ENCODE results near the gene ZBTB40.

Gene ZBTB40

GRCh38 chr1:22537441-22538139 lies 85.9 kb downstream of the ZBTB40 start:
- no peak for DNase-seq

DNA sequence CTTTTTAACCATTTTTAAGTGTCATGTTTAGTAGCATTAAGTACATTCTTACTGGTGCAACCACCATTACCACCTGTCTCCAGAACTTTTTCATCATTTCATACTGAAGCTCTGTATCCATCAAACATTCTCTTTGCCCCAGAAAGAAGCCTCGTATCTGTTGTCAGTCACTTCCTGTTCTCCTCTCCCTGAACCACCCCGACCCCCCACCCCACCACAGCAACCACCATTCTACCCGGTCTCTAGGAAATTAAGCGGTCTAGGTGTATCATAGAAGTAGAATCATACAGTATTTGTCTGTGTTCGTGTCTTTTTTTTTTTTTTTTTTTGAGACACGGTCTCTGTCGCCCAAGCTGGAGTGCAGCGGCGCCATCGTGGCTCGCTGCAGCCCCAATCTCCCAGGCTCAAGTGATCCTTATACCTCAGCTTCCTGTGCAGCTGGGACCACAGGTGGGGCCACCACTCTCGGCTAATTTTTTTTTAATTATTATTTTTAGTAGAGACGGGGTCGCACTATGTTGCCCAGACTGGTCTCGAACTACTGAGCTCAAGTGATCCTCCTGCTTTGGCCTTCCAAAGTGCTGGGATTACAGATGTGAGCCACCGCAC lies 88.0 kb downstream of the ZBTB40 start:
- no peak for DNase-seq

DNA sequence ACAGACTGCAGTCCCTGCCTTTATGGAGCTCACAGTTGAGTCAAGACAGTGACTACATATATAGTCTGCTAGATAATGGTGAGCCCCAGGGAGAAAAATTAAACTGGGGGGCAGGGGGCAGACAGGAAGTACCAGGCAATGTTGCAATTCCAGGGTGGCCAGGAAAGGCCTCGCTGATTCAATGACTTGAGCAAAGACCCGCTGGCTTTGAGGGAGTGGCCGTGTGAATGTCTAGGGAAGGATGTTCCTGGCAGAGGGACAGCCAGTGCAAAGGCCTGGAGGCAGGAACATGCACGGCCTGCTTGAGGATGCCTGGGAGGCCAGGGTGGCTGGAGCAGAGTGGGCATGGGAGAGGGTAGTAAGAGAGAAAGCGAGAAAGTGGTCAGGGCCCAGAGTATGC lies 88.7 kb downstream of the ZBTB40 start:
- no peak for DNase-seq

DNA sequence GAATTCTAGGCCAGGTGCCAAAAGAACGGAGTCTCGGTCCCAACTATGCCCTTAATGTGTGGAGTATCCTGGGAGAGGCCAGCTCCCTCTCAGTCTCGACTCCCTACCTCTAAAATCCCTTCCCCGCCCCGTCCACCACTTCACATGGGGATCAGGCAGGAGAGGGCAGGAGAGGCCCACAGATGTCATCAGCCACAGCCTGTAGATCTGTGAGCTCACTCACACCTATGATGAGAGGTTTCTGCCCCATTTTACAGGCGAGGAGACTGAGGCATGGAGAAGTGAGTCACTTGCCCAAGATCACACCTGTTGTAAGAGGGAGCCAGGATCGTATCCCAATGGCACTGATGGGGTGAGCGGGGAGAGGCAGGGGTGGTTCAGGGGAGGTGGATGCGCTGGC lies 91.2 kb downstream of the ZBTB40 start:
- no peak for DNase-seq

DNA sequence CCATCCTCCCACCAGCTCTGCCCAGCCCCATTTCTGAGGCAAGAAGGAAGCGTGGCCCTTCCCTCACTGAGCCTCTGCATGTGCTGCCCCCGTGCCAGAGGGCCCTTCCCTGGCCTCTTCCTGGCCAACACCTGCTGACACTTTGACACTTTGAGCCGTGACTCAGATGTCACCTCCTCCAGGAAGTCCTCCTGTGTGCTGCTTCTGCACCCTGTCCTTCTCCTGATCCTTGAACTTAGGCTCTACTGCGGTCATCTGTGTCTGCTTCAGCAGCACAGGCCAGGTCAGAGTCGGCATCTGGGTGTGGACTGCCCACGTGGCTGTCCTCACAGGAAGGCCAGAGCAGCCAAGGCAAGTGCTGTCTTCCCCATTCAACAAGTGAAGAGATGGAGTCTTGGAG lies 92.0 kb downstream of the ZBTB40 start:
- no peak for DNase-seq

GRCh38 chr1:22544606-22545005 lies 93.0 kb downstream of the ZBTB40 start:
- no peak for DNase-seq

DNA sequence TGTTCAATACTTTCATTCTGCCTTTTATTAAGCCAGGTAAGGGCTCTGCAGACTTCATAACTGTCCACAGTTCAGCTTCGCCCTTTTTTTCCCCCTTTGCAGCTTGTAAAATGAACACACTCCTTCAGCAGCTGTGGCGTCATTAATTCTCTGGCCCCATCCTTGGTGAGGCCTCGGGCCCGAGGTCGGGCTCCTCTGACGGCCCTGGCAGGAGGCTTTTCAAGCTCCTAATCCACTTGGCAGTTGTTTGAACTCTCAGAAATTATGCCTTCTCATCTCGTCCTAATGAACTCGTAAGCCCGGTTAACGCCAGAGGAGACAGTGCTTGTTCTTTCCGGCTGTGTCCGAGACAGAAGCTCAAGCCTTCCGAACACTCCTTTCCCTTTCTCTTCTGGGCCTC lies 93.5 kb downstream of the ZBTB40 start:
- no peak for DNase-seq

- DNase-seq, result no peak
Observed at GRCh38 chr1:22547186-22547817, 95.7 kb downstream of the ZBTB40 start.

DNA sequence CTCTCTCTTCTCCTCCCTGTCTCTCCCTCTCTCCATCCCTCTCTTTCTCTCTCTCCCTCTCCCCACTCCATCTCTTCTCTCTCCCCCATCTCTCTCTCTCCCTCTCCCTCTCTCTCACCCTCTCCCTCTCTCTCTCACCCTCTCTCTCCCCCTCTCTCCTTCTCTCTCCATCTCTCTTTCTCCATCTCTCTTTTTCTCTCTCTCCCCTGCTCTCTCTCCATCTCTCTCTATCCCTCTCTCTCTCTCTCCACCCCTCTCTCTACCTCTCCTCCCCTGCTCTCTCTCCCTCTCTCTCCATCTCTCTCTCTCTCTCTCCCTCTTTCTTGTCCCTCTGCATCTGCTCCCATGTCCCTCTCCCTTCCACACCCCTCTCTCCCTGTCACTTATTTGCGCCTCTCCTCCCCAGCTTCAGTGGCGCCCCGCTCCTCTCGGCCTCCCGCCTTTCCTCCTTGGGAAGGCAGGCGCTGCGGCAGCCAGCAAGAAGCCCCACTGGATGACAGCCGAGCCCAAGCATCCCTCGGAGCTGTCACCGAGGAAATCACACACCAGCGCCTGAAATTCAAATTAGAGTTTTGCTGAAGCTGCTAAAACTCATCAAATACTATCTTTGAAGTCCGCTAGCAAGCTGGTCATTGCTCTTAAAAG lies 96.3 kb downstream of the ZBTB40 start:
- no peak for DNase-seq

GRCh38 chr1:22550021-22550420 lies 98.4 kb downstream of the ZBTB40 start:
- no peak for DNase-seq

GRCh38 chr1:22551591-22551990 lies 99.9 kb downstream of the ZBTB40 start:
- no peak for DNase-seq

DNA sequence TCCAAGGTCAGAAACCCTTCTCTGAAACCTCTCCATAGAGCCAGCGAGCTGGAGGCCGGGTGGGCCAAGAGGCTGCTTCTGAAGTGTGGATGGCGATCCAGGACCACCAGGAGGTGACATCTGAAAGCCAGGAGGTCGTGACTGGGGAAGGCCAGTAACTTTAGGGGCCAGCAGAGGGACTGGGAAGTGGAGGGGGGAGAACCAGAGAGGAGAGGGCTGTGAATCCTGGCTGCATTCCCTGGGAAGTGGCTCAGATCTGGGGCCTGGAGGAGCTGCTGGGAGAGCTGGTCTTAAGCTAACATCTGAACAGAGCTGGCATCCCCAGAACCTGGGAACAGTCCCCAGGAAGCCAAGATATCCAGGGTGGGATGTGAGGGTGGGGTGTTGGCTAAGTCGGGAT lies 100.4 kb downstream of the ZBTB40 start:
- no peak for DNase-seq

GRCh38 chr1:22553104-22553880 lies 101.6 kb downstream of the ZBTB40 start:
- DNase-seq, result no peak

GRCh38 chr1:22553991-22554522 lies 102.4 kb downstream of the ZBTB40 start:
- no peak for DNase-seq

GRCh38 chr1:22555371-22555656 lies 103.7 kb downstream of the ZBTB40 start:
- DNase-seq, result no peak

GRCh38 chr1:22556391-22557104 lies 104.9 kb downstream of the ZBTB40 start:
- no peak for DNase-seq

GRCh38 chr1:22557341-22557950 lies 105.8 kb downstream of the ZBTB40 start:
- no peak for DNase-seq

DNA sequence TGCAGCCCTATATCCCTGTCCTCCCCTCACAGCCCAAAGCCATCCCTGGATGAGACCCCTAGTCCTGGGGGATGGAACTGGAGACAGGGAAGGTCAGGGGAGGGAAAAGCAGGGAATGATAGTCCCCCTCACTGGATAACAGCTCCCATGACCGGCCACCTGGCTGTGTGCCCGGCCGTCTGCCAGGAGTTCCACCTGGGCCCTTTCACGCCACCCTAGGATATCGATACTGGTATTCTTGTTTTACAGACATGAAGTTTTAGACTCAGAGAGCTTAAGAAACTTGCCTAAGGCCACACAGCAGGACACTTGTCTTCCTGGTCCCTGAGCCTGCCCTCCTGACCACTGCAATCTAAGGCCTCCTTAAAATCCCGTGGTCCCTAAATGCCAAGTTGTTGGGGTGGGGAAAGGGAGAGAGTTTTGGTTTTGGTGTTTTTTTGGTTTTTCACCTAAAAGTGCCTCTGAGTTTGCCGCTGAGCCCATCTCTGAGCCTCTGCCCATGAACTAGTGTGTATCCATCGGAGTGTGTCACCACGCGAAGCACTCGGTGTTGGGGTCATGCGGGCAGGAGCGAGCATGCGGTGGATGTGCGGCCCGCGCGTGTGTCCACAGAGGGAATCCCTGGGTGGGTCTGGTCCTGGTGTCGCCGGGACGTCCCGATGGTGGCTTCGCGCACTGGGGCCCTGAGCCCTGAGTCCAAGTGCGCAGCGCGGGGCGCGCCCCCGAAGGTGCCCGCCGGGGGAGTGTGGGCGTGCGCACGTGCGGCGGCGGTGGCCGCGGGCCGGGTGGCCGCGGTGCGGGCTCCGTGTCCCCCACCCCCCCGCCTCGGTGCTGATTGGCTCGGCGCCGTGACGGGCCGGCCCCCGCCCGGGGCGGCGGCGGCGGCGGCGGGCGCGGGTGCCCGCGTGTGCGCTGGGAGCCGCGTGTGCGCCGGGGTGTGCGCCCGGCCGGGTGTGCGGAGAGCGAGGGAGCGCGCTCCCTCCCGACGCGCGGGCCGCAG lies 111.2 kb downstream of the ZBTB40 start, which contains the start of gene EPHA8:
Gene EPHA8 (plus strand): TSS at position 906 of the 1,000 bp plus-strand sequence. CDS start 147 bp downstream, outside the sequence.
- DNase-seq, result no peak

DNA sequence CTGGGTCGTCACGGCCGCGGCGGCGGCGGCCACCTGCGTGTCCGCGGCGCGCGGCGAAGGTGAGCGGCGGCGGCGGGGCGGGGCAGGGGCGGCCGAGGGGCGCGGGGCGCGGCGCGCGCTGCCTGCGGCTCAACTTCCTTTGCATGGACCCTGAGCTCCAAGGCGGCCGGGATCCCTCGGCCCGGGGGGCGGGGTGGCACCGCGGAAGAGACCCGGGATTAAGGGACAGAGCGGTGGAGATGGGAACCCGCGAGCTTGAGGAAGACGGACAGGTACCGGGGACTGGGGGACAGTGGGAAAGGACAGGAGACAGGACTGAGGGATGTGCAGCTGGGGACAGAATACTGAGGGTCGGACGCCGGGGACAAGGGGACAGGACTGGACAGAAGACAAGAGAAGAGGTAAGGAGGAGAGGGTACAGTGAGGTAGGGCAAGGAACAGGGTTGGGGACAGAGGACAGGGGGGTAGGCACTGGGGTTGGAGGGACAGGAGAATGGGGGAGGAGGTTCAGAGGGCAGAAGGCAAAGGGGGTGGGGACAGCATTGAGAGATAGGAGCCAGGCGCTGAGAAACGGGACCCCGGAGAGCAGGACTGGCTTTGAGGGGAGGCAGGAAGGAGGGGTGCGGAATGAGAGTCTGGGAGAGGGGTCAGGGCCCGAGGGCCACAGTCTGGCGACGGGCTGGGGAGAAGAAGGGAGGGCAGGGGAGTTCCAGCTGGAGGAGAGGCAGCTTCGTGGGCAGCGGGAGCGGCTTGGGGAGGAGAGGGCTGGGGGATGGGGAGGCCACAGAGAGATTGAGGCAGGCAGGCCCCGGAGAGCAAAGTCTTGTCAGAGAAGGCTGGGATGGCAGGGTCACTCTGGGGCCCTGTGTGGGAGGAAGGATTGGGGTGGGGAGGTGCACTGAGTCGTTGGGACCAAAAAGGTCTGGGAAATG lies 112.3 kb downstream of the ZBTB40 start:
- DNase-seq, result no peak

Measured in retina (tissue), 1 donor.